HCT116 (cell line): Measurements from ENCODE around the gene CCKAR.

Source experiments
- ATF3 ChIP-seq: IDR thresholded peaks from 2 replicates; pipeline ENCODE4 v1.6.1; 2012
- CTCF ChIP-seq, 3 experiments: fragments of 200-600 bp in 1 of 3; sonication (generic) in 1 of 3; IDR thresholded peaks in 2 of 3; conservative IDR thresholded peaks in 1 of 3; 2 replicates each; pipeline ENCODE4 v1.5.1; 2012 to 2017; ENCODE audit warnings: low read depth in 2 of 3, low read length in 2 of 3, antibody characterized with exemption in 1 of 3, borderline replicate concordance in 1 of 3, control low read depth in 1 of 3, mild to moderate bottlenecking in 1 of 3, mixed read lengths in 1 of 3, mixed run types in 1 of 3, moderate library complexity in 1 of 3; ENCODE audit not compliant: insufficient read depth in 1 of 3
- ELF1 ChIP-seq: IDR thresholded peaks from 2 replicates; pipeline ENCODE4 v1.6.1; 2012; ENCODE audit warnings: low read depth, borderline replicate concordance
- EZH2 ChIP-seq: fragments of 200-600 bp; sonication (generic); IDR thresholded peaks from 2 replicates; pipeline ENCODE4 v1.6.1; 2017; ENCODE audit warnings: antibody characterized with exemption, mixed run types
- JUND ChIP-seq: IDR thresholded peaks from 2 replicates; pipeline ENCODE4 v1.6.1; 2012
- POLR2A ChIP-seq: IDR thresholded peaks from 2 replicates; pipeline ENCODE4 v1.7.0; 2011; ENCODE audit warnings: borderline replicate concordance; ENCODE audit not compliant: insufficient read depth, insufficient read length; ENCODE audit errors: extremely low read depth
- POLR2AphosphoS5 ChIP-seq: IDR thresholded peaks from 2 replicates; pipeline ENCODE4 v1.6.1; 2011; ENCODE audit warnings: mild to moderate bottlenecking, low read depth, low read length, moderate library complexity
- RAD21 ChIP-seq: IDR thresholded peaks from 2 replicates; pipeline ENCODE4 v1.6.1; 2012; ENCODE audit warnings: low read depth, mild to moderate bottlenecking
- REST ChIP-seq: IDR thresholded peaks from 2 replicates; pipeline ENCODE4 v1.6.1; 2012; ENCODE audit warnings: low read depth
- SP1 ChIP-seq: IDR thresholded peaks from 2 replicates; pipeline ENCODE4 v1.6.1; 2012; ENCODE audit warnings: low read depth
- TCF7L2 ChIP-seq: IDR thresholded peaks from 2 replicates; pipeline ENCODE4 v1.7.0; 2011; ENCODE audit warnings: borderline replicate concordance, inconsistent platforms; ENCODE audit not compliant: insufficient read depth, insufficient read length; ENCODE audit errors: extremely low read depth
- ZBTB33 ChIP-seq: IDR thresholded peaks from 2 replicates; pipeline ENCODE4 v1.6.1; 2011; ENCODE audit warnings: mild to moderate bottlenecking, low read length, moderate library complexity; ENCODE audit not compliant: insufficient replicate concordance; ENCODE audit errors: extremely low read depth
- ZFX ChIP-seq: fragments of 450-650 bp; IDR thresholded peaks from 2 replicates; pipeline ENCODE4 v1.6.1; 2017
- ZNF274 ChIP-seq: fragments of 200-500 bp; sonication (Bioruptor generic); IDR thresholded peaks from 2 replicates; pipeline ENCODE4 v1.6.1; 2014; ENCODE audit warnings: mild to moderate bottlenecking, low read depth, low read length, inconsistent platforms

- no peak for TF ChIP-seq POLR2A
- no peak for TF ChIP-seq ZFX
- TF ChIP-seq TCF7L2, result no peak
- TF ChIP-seq RAD21, result no peak
- TF ChIP-seq ATF3, result no peak
- no peak for TF ChIP-seq POLR2AphosphoS5
- TF ChIP-seq REST, result no peak
- TF ChIP-seq ZNF274, result no peak
- no peak for TF ChIP-seq CTCF (IDR thresholded peaks at IDR 0.05 in 2 of 3, conservative IDR thresholded peaks at IDR 0.05 in 1 of 3; ENCODE audit: borderline replicate concordance in 1 of 3, insufficient read depth in 1 of 3, low read depth in 2 of 3, low read length in 2 of 3)
- TF ChIP-seq EZH2, result no peak
- no peak for TF ChIP-seq JUND
- TF ChIP-seq SP1, result no peak
- no peak for TF ChIP-seq ZBTB33
- no peak for TF ChIP-seq ELF1
These were observed 13.6 kb upstream of the CCKAR start for GRCh38 chr4:26503844-26504243.
